HG03565 (cell line): ENCODE measurements around the gene ATP4A.
"Not testable (repeated sequence)": the region's sequence is repeated elsewhere in the genome, so short reads cannot be mapped to it uniquely, and the experiment has no call there.

Source experiments
- ATAC-seq: cut with Tn5 transposase; IDR thresholded peaks from one replicate; pipeline ENCODE4 v1.9.1; 2021; ENCODE audit warnings: mild to moderate bottlenecking, moderate library complexity; ENCODE audit not compliant: unreplicated experiment

Gene ATP4A

DNA sequence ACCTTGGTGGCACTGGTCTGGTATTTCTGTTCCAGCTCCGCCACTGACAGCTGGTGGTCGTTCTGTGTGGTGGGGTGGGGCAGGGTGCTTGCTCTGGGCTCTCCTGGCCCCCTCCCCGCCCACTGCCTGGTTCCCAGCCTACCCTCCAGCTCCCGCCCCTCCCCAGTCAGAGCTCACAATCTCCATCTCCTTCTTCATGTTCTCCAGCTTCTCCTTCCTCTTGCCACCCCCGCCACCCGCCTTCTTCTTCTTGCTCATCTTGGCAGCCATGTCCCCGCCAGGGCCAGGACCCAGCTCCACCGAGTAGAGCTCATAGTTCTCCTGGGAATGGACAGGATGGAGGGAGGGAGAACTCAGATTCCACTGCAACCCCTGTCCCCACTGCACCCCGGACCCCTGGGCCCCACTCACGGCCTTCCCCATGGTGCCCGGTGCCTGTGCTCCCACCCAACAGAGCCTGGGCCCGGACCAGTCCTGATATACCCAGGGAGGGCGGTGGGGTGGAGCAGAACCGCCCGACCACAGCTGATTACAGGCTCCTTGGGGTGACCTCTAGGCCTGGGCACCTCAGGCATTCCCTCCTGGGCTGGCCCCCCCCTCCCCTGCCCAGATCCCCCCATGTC is at the start of gene ATP4A:
ATP4A (minus strand) TSS at position 452 of the 623 bp plus-strand sequence; CDS start at position 423, 29 bp downstream.
- ATAC-seq, result no peak

DNA sequence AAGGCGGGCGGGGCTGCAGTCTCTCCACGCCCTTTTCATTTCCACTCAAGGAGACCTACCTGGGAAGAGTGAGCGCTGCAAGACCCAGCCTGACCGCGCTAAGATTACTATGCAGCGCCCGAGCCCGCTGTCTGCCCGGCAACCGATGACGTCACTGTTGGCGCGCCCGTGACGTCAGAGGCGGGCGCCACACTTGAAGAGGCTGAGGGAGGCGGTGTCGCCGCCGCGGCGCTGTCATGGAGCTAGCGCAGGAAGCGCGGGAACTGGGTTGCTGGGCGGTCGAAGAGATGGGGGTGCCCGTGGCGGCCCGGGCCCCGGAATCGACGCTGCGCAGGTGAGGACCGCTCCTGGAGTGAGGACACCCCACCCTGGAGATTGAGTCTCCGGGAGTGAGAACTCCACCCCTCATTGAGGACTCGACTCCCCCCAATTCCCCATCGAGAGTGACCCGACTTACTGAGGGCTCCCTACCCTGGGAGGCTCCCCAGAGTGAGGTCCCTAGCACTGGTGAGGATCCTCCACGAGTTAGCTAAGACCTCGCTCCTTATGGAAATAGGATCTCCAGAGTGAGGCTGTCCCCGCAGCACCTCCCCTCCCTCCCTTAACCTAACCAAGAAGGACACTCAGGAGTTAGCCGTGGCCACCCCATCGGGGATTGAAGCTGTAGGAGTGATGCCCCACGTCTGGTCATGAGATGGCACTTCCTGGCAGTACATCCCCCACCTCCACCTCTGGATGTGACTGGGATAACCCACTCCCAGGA is 49.3 kb upstream of the ATP4A start, which contains the start of gene HAUS5:
HAUS5 (plus strand) TSS at position 177 of the 763 bp plus-strand sequence; CDS start at position 237, 60 bp downstream.
- peak; percentile 89 for ATAC-seq

DNA sequence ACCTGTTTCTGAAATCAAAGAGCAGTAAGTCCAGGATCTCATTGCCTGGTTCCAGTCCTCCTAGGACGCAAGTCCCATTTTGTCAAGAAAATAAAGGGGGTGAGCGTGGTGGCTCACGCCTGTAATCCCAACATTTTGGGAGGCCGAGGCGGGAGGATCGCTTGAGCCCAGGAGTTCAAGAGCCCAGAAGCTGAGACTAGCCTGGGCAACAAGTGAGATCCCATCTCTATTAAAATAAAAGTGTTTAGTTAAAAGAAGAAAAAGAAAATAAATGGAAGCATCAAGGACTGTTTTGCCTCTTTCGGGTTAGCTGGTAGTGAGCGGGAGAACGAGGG is 48.7 kb upstream of the ATP4A start:
- ATAC-seq, result no peak

DNA sequence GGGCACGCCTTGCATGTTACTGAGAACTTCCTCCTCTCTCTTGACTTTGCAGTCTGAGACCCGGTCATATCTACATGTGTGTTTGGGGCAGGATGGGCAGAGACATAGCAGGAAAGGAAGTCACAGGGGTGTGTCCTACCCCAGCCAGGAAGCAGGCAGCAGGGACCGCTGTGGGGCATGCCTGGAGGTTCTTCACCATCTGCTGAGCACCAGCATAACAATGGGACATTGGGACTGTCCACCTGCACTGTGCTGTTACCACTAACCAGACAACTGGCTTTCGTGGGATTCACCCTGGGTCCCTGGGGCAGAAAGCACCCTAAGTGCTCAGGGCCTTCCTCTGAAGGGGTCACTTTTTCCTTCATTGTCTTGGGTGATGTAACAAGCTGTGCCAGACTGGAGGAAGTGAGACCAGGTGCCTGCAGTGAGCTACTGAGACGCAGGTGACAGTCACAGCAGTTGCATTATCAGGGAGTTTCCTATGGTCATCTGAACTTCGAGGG is 46.4 kb upstream of the ATP4A start:
- ATAC-seq, result no peak

DNA sequence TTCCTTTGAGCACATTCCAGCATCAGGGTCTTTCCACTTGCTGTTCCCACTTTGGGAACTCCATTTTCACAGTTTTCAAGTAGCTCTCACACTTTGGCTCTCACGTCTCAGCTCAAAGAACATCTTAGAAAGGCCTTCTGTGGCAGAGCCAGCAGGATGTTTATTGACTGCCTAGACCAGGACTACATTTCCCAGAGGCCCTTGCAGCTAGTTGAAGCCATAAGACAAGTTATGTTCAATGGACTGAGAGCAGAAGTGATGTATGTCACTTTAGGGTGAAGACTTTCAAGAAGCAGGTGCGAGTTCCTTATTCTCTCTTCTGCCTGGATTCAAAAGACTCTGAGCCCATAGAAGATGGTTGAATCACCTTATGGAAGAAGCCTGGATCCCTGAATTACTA is 44.8 kb upstream of the ATP4A start:
- ATAC-seq, result no peak

DNA sequence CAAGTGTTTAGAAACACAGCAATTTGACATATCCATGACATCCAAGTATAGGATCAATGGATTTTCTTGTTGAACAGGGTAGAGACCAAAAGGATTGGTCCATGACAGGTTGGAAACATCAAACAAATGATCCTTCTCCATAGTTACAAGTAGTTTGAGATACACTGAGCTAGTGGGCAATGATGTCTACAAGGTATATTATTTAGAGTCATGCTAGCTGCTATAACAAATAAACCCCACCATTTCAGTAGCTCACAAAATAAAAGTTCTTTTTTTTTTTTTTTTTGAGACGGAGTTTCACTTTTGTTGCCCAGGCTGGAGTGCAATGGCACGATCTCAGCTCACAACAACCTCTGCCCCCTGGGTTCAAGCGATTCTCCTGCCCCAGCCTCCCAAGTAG is 44.2 kb upstream of the ATP4A start:
- ATAC-seq, result no peak

DNA sequence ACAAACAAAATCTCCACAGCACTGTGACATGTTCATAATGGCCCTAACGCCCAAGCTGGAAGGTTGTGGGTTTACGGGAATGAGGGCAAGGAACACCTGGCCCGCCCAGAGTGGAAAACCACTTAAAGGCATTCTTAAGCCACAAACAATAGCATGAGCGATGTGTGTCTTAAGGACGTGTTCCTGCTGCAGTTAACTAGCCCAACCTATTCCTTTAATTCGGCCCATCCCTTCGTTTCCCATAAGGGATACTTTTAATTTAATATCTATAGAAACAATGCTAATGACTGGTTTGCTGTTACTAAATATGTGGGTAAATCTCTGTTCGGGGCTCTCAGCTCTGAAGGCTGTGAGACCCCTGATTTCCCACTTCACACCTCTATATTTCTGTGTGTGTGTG is 43.7 kb upstream of the ATP4A start:
- ATAC-seq, result not testable (repeated sequence)

DNA sequence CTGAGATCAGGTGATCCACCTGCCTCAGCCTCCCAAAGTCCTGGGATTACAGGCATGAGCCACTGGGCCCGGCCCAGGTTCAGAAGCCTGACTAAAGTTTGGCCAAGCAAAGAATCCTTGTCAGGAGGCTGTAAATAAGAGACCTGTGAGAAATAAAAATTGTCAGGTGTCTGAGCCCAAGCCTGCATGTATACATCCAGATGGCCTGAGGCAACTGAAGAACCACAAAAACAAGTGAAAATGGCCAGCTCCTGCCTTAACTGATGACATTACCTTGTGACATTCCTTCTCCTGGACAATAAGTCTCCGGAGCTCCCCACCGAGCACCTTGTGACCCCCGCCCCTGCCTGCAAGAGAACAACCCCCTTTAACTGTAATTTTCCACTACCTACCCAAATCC is 41.0 kb upstream of the ATP4A start:
- ATAC-seq, result not testable (repeated sequence)

DNA sequence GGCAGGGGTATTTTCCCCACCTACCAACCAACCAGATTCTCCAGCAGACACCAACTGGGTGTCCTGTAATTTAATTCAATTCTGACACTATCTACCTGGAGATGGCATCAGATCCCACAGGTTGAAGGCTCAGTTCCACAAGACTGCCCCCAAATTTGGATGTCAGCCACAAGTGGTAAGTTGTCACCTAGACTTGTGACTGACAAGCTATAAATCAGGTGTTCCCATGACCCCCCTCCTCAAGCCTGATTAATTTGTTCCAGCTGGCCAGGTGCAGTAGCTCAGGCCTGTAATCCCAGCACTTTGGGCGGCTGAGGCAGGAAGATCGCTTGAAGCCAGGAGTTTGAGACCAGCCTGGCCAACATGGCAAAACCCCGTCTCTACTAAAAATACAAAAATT is 38.5 kb upstream of the ATP4A start:
- ATAC-seq, result no peak

DNA sequence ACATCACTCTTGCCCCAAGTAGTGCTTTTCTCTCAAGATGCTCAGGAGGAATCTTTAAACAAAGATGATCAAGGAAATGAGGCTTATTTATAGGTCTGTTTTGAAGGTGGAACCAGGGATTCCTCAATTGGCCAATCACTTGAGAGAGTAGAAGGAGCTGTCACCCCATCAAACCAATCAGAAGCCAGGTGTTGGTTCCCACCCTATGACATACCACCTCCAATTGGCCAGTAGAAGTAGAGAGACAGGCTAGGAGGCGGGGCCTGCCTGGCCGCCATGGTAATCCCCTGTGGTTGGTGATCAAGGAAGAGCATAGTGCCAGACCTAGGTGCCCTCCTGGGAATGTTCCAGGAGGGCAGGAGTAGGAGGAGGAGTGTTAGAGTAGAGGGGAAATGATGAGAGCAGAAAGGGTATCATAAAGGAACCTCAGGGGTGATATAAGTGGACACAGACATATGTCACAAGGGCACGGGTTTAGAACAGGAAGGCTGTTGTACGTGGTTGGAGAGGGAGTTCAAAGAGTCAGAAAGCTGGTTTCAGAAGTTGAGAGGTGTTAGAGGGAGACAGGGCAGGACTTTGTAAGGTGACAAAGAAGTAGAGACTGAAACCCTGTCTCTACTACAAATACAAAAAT is 33.0 kb upstream of the ATP4A start:
- ATAC-seq, result no peak

DNA sequence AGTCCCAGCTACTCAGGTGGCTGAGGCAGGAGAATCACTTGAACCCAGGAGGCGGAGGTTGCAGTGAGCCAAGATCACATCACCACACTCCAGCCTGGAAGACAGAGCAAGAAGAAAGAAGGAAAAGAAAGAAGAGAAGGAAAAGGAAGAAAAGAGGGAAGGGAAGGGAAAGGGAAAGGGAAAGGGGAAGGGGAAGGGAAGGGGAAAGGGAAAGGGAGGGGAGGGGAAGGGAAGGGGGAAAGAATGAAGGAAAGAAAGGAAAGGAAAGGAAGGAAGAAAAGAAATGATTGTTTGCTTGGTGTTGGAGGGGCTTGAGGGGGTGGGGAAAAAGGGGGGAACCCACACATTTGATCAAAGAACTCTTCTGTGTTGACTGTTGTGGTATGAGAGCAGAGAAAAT is 32.5 kb upstream of the ATP4A start:
- no peak for ATAC-seq

DNA sequence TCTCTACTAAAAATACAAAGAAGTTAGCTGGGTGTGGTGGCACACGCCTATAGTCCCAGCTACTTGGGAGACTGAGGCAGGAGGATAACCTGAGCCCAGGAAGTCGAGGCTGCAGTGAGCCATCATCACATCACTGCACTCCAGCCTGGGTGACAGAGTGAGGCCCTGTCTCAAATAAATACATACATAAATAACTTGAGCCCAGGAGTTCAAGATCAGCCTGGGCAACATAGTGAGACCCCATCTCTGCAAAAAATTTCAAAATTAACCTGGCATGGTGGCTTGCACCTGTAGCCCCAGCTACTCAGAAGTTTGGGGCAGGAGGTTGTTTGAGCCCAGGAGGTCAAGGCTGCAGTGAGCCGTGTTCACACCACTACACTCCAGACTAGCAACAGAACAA is 31.6 kb upstream of the ATP4A start:
- not testable (repeated sequence) for ATAC-seq

DNA sequence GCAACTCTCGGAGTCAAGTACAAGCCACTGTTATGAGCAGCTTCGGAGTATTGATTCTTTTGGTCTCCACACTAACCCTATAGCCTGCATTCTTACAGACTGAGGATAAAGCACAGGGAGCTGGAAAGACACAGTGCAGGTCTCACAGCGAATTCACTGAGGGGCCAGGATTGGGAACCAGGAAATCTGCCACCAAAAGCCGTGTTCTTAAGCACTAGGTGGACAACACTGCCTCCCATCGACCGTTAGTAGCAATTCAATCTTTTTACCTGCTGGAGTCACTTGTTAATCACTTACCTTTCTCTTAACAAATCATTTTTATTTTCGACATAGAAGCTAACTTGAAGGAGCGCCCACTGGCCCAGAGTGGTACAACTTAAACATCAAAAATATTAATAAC is 28.8 kb upstream of the ATP4A start:
- ATAC-seq, result no peak

DNA sequence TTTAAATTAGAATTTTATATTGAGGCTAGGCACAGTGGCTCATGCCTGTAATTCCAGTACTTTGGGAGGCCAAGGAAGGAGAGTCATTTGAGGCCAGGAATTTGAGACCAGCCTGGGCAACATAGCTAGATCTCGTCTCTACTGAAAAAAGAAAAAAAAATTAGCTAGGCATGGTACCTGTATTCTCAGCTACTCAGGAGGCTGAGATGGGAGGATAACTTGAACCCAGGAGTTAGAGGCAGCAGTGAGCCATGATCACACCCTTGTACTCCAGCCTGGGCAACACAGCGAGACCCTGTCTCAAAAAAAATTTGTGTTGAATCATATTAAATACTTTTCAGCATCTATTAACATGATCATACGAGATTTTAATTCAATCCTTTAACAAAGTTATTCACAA is 27.4 kb upstream of the ATP4A start:
- ATAC-seq, result no peak

DNA sequence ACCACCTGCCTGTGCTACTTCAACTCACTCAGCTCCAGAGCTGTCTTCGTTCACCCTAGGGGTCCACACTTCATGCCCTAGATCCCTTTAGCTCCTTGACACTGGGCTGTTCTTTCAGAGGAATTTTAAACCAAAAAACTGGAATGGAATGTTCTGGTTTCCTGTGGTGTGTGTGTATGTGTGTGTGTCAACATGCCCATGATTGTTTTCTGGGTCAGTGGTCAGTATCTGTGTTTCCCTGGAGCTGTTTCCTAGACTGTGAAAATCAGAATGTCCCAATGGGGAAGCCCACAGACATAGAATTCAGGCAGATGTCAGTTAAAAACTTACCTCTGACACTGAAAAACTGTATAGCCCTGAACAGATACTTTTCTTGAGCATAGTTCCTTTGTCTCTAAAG is 23.9 kb upstream of the ATP4A start:
- no peak for ATAC-seq

DNA sequence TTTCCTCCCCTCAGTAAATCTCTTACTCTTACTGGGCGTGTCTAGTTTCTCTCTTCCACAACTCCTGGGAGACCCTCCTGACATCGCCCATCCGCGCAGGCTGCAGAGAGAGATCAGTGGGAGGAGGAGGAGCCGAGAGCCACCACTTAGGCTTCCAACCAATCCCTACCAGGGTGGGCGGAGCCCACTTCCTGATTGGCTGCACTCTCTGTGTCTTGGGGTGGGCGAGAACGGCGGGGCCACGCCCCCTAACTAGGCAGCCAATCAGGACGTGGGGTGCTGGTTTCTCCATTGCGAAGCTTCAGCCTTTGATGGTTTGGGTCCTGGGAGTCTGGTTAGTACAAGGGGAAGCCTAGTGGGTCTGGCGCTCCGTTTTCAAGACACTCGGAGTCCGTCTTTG is 22.4 kb upstream of the ATP4A start, which contains the start of gene PMIS2:
PMIS2 (plus strand) TSS at position 326 of the 400 bp plus-strand sequence. CDS start 87 bp downstream, outside the sequence.
- ATAC-seq, result no peak

DNA sequence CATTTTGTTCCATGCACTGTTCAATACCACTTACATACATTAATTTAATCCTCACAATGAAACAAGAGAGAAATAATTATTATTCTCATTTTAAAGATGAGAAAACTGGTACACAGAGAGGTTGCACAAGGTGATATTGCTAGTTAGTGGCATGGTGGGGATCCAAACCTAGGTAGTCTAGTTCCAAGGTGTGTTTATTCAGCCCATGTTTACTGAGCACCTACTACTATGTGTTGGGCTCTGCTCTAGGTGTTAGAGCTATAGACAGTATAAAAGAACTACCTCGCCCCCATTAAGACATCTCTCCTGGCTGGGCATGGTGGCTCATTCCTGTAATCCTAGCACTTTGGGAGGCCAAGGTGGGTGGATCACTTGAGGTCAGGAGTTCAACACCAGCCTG is 19.3 kb upstream of the ATP4A start:
- no peak for ATAC-seq

DNA sequence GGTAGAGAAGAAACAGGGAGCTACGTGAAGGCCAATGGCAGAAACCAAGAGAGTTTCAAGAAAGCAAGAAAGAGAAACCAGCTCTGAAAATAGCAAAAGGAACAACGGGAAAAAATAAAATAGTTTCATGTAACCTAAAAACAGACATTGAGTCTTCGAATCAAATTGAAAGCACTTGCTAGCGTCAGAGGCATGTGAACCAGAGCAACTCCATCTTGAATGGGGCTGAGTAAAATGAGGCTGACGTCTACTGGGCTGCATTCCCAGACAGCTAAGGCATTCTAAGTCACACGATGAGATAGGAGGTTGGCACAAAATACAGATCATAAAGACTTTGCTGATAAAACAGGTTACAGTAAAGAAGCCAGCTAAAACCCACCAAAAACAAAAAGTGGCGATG is 15.2 kb upstream of the ATP4A start:
- no peak for ATAC-seq

DNA sequence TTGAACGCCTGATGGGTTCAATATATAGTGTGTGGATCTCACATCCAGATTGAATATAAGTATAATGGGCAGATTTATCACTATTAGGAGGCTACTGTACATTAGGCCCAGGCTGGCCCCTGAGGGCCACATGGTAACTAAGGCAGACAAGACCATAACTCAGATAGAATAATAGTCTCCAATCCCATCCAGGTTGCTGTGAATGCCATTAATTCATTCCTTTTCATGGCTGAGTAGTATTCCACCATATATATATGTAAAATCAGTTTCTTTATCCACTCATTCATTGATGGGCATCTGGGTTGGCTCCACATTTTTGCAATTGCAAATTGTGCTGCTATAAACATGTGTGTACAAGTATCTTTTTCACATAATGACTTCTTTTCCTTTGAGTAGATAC is 14.5 kb upstream of the ATP4A start:
- no peak for ATAC-seq

DNA sequence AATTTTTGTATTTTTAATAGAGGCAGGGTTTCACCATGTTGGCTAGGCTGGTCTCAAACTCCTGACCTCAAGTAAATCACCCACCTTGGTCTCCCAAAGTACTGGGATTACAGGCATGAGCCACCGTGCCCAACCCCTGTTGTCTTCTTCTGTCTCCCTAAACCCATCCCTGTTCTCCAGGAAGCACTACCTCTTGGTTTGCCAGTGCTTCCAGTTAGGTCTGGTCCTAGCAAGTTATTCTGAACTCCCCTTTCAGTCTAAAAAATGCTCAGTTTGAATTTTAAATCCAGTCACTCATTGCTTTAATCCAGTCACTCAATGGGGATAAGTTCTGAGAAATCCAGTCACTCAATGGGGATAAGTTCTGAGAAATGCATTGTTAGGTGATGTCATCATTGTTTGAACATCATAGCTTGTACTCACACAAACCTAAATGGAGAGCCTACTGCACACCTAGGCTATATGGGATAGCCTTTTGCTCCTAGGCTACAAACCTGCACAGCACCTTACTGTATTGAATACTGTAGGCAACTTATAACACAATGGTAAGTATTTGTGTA is 8.0 kb upstream of the ATP4A start:
- ATAC-seq, result no peak

DNA sequence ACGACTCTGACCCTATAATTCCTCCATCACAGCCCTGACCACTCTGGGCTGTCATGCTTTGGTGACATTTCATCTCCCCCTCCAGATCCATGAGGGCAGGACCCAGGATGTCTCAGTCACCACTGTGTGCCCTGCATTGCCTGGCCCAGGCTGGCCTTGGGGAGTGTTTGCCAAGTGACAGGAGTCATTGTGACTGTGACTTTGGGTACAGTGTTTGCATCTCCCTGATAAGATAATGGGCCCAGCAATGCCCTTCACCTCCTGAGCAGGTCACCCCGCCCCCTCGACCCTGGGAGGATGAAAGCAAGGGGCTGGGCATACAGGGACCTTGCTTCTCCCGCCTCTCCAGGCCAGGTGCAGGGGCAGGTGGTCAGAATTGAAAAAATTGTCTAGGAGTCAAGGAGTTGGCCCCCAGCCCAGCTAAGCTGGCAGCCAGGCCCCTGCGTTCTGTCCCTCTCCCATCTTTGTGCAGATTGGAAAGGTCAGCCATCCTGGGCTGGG is 5.9 kb upstream of the ATP4A start:
- ATAC-seq, result no peak
